Upper lobe of left lung (tissue), 4 donors: ENCODE data around the gene MCAM.

Experiments
- EP300 ChIP-seq, 4 donors: sonication (generic); formaldehyde crosslinking; IDR thresholded peaks; one replicate each; pipeline ENCODE4 v1.5.1; 2017; ENCODE audit warnings: antibody characterized with exemption in 4 of 4, control low read depth in 2 of 4
- POLR2A ChIP-seq, 4 donors: fragments of 450-650 bp; IDR thresholded peaks; one replicate each; pipeline ENCODE4 v1.5.1; 2016 to 2017; ENCODE audit warnings: antibody characterized with exemption in 4 of 4, mild to moderate bottlenecking in 2 of 4
- TF ChIP-seq, protein P1 (sequence below), 6 experiments: fragments of 450-650 bp in 4 of 6; fragments of 200-600 bp in 2 of 6; sonication (generic) in 2 of 6; IDR thresholded peaks; one replicate each; pipeline ENCODE4 v1.5.1; 2016 to 2019; ENCODE audit warnings: antibody characterized with exemption in 6 of 6

DNA sequence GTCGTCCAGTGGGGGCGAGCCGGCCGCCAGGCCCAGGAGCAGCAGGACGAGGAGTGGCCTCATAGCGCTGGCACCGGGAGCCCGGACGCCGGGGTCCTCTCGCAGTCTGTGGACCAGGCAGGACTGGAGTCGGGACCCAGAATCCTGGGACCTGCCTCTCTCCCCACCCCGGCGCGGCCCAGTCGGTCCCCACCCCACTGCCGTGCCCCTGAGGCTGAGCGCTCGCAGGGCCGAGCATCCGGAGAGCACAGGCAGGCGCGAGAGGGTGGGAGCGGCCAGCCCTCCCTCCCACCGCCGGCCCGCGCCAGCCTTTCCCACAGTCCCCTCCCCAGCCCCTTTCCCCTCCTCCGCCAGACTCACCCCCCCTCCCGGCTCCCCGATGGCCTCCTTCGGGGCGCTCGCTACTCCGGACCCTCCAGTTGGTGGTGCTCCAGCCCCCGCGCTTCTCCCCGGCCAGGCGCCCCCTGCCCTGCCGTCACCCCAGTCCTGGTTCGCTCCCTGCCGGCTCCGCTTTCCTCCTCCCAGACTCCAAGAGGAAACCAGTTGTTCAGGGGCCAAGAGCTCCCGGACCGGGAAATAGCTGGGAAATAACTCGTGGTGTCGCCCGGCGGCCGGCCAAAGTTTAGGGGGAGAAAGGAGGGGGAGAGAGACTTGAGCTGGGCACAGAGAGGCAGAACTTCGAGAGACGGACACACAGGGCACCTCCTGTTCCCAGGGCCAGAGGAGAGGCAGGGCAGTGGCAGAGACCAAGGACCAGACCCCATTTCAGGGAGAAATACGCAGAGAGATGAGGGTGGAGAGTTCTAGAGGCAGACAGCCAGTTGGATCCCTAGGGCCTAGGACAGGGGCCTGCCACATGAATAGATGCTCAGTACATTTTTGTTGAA lies 23.6 kb upstream of the MCAM start, which contains the start of gene C1QTNF5:
- TF ChIP-seq, protein P1, sequence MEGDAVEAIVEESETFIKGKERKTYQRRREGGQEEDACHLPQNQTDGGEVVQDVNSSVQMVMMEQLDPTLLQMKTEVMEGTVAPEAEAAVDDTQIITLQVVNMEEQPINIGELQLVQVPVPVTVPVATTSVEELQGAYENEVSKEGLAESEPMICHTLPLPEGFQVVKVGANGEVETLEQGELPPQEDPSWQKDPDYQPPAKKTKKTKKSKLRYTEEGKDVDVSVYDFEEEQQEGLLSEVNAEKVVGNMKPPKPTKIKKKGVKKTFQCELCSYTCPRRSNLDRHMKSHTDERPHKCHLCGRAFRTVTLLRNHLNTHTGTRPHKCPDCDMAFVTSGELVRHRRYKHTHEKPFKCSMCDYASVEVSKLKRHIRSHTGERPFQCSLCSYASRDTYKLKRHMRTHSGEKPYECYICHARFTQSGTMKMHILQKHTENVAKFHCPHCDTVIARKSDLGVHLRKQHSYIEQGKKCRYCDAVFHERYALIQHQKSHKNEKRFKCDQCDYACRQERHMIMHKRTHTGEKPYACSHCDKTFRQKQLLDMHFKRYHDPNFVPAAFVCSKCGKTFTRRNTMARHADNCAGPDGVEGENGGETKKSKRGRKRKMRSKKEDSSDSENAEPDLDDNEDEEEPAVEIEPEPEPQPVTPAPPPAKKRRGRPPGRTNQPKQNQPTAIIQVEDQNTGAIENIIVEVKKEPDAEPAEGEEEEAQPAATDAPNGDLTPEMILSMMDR (IDR thresholded peaks at IDR 0.05): no peak
- no peak for TF ChIP-seq EP300 (IDR thresholded peaks at IDR 0.05)
- TF ChIP-seq POLR2A (IDR thresholded peaks at IDR 0.05): no peak
